ENCODE results near the gene GPR183. TPM values are rescaled to one million over a fixed set of nuclear protein-coding genes. Genes with fewer than 3 reads are reported as not detected.

The GPR183 gene
- total and polyA plus RNA-seq, 2 of the 8 experiments (the other 6 are each of a cell fraction or from before 2014, with no cell fraction given), result not detected

DNA sequence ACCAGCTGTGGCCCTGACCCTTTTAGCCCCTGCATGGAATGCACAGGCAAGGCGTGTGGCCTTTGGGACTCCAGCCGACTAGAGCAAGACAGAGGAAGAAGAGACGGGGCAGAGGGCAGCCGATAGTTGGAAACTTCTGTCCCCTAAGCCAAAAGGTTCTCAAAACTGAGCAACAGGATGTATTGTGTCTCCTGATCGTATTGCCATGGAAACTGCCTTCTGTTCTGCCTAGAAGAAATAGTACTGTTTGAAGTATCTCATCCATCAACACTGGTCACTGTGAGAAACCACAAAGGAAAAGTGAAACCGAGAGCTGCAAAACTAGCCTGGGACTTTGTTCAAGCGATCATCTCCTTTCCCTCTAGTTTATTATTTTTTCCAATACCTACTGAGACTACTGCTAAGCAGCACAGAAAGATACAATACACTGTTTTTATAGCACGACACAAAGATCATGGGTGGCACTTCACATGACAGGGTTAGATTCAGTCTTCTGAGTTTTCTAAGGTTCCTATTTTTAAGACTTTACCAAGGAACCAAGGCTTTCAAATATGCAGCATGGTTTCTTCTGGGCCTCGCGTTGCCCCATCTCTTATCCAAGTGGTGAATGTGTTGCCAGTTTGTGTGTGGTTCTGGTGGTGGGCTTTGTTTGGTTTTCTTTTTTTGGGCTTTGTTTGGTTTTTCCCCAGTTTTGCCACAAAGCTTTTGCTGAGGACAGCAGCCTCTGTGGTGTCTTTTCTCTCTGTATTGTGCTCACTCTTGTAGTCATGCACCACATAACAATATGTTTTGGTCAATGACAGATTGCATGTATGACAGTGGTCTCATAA is 49.3 kb upstream of the GPR183 start (continued):
- TF ChIP-seq, protein P1, sequence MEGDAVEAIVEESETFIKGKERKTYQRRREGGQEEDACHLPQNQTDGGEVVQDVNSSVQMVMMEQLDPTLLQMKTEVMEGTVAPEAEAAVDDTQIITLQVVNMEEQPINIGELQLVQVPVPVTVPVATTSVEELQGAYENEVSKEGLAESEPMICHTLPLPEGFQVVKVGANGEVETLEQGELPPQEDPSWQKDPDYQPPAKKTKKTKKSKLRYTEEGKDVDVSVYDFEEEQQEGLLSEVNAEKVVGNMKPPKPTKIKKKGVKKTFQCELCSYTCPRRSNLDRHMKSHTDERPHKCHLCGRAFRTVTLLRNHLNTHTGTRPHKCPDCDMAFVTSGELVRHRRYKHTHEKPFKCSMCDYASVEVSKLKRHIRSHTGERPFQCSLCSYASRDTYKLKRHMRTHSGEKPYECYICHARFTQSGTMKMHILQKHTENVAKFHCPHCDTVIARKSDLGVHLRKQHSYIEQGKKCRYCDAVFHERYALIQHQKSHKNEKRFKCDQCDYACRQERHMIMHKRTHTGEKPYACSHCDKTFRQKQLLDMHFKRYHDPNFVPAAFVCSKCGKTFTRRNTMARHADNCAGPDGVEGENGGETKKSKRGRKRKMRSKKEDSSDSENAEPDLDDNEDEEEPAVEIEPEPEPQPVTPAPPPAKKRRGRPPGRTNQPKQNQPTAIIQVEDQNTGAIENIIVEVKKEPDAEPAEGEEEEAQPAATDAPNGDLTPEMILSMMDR (IDR thresholded peaks at IDR 0.05; ENCODE audit: control extremely low read depth in 1 of 3, insufficient read depth in 1 of 3, low read depth in 1 of 3, low read length in 3 of 3), result no peak
- TF ChIP-seq SP2 (IDR thresholded peaks at IDR 0.05; ENCODE audit: low read length) (no peak), SIX5 (IDR thresholded peaks at IDR 0.05; ENCODE audit: low read depth, low read length) (no peak), BCL11A (IDR thresholded peaks at IDR 0.05; ENCODE audit: low read depth in 2 of 2, low read length in 2 of 2) (no peak), USF2 (IDR thresholded peaks at IDR 0.05; ENCODE audit: low read length) (no peak), ASH2L (IDR thresholded peaks at IDR 0.05; ENCODE audit: low read length) (no peak), CREB1 (IDR thresholded peaks at IDR 0.05) (no peak)
